Mesenteric fat pad (tissue), 1 donor: ENCODE results near the gene SZT2. TPM values are rescaled to one million over a fixed set of nuclear protein-coding genes. Genes with fewer than 3 reads are reported as not detected.

Experiments used
- DNase-seq: peaks from one replicate; pipeline ENCODE4 v3.0.0-alpha.2; 2020; ENCODE audit warnings: low spot score
- long read RNA-seq: library from polyadenylated mRNA; unstranded; transcript quantifications from one replicate; pipeline ENCODE4 v2.0.0, GENCODE V29; 2020
- total RNA-seq: library from RNA; stranded (reverse); fragmentation: NEBNext Ultra II Directional; extraction: Animal tissue kit (Norgen Biotek cat#: 25700); gene quantifications from one replicate; pipeline ENCODE4 v1.2.1, GENCODE V29; 2021
- donor health status: DM: yes; HTN: yes; CAD: no.

SZT2 gene
- total RNA-seq: 65.3 TPM
- long read RNA-seq, full-length matches to known transcripts: 3 of 20 reads
- long read RNA-seq, partial matches to known transcripts: 10 of 20 reads
- long read RNA-seq, other reads (novel, unspliced or antisense): 7 of 20 reads

DNA sequence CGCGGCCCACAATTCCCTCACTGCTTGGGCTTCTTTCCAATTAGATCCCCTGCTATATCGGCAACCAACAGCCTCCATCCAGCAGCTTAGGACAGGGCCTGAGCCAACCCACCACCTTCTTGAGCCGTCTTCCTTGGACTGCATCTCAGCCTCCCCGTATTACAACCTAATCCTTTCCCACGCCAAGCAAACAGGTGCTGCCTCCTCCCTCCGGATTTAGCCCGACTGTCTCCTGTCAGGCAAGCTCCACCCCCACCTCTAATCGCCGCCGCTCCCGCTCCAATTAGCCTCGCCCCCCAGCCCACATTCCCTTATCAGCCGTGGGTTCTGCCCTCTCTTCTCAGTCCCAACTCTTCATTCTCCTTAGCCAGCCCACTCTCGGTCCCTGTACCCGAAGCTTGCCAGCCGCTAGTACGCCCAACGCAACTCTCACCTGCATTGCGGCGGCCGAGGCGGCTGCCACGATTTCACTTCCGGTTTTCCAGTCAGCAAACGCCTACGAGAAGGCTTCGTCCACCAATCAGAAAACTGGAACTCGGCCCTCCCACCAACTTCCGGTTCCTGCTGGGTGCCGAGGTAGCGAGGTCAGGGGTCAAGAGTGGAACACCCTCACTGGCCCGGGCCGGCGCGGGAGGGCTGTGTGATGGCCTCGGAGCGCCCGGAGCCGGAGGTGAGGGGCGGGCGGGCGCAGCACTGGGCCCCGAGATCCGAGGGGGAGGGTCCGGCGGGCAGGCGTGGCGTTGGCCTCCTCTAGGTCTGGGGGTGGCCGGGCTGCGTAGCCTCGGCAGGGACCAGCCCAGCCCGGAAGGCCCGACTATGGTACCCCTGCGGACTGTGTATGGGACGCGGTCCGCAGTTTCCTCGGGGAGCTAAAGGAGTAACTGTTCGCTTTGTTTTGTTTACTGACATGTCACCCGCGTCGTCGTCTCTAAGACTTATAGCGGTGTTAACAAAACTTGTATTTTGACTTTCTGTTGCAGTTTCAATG lies at the start of gene SZT2, which contains the start of gene MED8:
Gene SZT2, plus strand, starts transcription at position 574 of the 988 bp plus-strand sequence. Its CDS starts 70 bp downstream, at position 644.
Gene MED8, minus strand, starts transcription at position 475 of the 988 bp plus-strand sequence. Its CDS starts 36 bp downstream, at position 439.
- DNase-seq: peak; percentile 98

DNA sequence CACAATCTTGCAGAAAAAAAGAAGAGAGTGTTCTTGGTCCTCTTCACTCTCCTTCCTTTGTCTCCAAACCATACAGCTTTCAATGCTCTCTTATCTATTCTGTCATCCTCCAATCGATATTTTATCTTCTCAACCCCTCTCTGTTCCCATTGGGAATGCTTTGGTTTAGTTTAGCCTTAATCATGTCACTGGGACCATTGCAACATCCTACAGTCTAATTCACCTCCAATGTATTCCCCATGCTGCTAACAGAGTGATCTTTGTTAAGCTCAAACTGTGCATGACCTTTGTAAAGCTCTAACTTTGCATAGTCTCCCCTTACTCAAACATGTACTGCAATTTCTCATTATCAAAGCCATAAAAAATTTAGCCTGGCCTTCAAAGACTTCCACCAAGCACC lies 49.1 kb upstream of the SZT2 start:
- no peak for DNase-seq

DNA sequence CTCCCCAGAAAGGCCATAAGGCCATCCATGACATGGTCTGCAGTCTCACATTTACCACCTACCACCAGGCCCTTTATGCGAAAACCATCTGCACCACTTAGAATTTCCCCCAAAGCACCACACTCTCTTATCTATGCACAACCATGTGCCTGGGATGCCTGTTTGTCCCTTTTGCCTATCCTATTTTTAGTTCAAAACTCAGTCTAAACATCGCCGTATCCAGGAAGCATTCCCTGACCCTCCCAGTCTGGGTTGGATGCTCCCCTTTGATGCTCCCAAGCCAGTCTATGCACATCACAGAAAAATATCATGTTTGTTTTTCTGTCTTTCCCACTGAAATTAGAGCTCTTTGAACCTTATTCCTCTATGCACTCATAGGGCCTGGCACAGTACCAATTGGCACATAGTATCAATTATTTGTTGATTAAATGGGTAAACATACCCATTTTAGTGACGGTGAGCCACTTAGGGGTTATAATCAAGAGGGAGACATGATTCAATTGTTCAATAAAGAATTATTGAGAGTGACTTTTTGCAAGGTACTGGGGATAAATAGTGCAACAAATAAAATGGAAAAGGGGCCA lies 45.3 kb upstream of the SZT2 start:
- peak; percentile 9 for DNase-seq

DNA sequence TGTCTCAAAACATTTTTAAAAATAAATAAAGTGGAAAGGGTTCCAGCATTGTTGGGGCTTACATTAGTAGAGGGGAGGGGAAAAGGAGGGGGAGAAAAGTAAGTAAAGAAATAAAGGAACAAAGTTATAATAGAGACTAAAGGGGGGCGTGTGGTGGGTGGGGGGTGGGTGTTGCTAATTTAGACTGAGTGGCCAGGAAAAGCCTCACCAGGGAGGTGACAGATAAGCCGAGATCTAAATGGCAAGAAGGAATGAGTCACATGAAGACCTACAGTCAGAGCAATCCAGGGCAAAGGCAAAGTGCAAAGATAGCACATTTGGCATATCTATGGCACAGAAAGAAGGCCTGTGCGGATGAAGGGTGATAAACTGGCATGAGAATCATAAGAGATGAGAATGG lies 44.6 kb upstream of the SZT2 start:
- no peak for DNase-seq

DNA sequence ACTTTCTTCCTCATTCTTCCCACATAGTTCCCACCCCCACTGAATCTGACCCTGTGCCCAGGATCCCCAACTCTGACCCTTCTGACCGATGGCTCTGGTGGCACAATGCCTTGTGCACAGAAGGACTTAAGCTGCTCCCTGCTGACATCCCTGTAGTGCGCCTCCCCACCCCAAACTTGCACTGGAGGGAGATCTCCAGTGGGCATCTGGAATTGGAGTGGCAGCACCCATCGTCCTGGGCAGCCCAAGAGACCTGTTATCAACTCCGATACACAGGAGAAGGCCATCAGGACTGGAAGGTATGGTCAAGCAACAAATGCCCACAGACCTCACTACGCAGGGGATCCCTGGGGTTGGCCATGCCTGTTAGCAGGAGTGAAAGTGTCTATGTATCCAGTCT lies 43.1 kb upstream of the SZT2 start:
- DNase-seq: peak; percentile 55

DNA sequence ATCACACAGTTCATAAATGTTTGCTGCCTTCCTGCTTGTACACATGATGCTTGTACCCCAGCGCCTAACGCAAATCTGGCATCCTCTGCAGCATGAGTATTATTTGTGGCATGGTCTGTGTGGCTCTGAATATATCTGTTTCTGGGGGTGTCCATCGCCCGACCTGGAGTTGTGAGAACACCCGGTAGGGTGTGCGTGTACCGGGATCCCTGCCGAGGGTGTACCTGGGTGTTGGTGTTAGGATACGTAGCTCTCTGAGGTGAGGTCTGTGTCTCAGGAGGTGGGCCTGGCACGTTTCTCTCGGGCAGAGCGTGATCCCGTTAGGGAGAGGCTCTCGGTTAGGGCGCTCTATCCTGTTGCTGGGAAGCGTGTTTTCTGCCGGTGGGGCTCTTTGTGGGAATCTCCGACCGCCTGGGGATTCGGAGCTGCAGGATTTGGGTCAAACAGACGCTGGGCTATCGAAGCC lies 41.3 kb upstream of the SZT2 start:
- no peak for DNase-seq

DNA sequence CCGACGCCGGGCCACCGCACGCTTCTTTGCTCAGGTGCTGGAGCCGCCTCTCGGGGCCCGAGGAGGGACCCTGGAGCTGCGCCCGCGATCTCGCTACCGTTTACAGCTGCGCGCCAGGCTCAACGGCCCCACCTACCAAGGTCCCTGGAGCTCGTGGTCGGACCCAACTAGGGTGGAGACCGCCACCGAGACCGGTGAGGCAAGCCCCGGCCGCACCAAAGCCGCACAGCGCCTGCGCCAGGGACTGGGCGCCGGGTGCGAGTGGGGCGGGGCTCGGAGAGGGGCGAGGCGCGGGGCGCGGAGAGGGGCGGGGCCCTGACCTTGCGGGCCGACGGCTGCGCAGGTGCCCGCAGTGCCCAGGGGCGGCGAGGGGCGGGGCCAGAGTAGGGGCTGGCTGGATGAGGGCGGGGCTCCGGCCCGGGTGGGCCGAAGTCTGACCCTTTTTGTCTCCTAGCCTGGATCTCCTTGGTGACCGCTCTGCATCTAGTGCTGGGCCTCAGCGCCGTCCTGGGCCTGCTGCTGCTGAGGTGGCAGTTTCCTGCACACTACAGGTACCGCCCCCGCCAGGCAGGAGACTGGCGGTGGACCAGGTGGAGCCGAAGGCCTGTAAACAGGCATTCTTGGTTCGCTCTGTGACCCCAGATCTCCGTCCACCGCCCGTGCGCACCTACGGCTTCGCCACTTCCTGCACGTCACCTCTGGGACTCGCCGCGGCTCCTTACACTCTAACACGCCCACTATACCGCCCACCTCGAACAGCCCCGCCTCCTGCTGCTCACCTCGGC lies 40.7 kb upstream of the SZT2 start:
- peak; percentile 93 for DNase-seq

DNA sequence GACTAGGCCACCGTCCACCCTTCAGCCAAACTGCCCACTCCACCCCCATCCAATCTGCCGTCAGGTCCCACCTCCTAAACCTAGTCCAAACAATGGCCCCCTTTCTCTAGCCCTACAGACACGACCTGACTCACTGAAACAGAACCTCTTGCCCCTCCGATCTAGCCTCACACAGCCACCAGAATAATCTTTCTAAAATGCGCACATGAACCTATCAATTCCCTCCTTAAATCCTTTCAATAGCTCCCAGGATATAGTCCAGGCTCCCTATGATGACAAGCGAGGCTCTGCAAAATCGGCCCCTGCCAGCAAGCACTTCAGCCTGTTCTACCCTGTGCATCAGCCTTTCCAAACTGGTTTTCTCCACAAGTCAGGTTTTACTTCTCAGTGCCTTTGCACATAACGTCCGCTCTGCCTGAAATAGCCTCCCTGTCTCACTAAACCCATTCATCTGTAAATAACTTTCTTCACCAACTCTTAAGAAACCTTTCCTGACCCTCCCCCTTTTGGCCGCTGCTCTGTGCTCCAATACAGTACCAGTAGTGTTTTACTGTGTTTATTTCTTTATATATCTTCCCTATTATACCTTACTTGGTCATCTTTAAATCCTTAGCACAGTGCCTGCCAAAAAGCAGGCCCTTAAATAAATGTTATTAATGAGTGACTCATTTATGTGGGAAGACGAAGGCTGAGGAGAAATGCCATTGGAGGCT lies 39.9 kb upstream of the SZT2 start:
- peak; percentile 57 for DNase-seq

DNA sequence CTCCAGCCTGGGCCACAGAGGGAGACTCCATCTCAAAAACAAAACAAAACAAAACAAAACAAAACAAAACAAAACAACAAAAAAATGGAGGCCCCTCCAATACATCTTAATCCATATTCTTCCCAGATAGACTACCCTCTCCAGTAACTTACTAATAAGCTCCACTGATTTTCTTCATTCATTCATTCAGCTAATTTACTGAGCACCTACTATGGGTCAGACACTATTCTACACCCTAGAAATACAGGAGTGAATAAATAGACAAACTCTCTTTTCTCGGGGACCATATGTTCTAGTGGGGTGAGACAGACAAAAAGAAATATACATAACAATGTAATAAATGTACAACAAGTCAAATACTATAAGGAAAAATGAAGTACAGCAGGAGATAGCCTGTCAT lies 38.7 kb upstream of the SZT2 start:
- DNase-seq: no peak

DNA sequence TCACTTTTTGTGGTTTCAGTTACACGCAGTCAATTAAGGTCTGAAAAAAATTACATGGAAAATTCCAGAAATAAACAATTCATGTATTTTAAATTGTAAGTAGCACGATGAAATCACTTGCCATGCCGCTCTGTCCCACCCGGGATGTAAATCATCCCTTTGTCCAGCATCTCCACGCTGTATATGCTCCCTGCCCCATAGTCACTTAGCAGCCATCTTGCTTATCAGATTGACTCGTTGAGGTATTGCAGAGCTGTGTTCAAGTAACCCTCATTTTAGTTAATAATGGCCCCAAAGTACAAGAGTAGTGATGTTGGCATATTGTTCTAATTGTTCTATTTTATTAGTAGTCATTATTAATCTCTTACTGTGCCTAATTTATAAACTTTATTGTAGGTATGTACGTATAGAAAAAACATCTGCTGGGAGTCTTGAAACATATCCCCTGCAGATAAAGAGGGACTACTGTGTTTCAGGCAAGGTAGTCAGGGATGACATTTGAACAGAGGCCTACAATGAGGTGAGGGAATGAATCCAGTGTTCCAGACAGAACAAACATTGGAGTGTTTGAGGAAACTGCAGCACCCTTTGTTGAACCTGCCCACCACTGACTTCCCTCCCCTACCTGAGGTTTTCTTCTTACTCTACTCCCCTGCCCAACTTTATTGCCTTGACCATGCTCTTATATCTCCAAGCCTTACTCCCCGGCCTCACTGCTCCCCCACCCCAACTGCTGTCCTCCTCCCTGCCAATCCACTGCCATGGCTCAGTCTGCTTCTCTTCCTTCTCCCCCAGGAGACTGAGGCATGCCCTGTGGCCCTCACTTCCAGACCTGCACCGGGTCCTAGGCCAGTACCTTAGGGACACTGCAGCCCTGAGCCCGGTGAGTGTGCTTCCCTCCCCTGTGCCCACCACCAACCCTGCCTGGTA lies 38.0 kb upstream of the SZT2 start:
- DNase-seq: no peak

DNA sequence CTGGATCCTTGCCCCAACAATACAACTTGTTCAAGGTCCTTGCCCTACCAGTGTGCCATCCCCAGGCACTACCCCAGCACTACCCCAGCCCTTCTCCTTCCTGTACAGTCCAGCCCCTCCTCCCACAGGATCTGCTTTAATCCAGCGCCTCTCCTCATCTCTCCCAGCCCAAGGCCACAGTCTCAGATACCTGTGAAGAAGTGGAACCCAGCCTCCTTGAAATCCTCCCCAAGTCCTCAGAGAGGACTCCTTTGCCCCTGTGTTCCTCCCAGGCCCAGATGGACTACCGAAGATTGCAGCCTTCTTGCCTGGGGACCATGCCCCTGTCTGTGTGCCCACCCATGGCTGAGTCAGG lies 37.4 kb upstream of the SZT2 start:
- peak; percentile 81 for DNase-seq

DNA sequence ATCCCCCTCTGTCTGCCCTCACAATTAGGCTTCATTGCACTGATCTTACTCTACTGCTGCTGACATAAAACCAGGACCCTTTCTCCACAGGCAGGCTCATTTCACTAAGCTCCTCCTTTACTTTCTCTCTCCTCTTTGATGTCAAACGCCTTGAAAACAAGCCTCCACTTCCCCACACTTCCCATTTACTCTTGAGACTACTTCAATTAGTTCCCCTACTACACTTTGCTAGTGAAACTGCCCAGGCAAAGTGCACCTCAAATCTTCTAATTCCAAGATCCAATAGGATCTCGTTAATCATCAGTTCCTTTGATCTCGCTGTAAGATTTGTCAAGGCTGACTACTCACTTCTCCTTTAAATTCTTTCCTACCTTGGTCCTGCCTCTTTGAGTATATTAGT lies 36.8 kb upstream of the SZT2 start:
- no peak for DNase-seq

DNA sequence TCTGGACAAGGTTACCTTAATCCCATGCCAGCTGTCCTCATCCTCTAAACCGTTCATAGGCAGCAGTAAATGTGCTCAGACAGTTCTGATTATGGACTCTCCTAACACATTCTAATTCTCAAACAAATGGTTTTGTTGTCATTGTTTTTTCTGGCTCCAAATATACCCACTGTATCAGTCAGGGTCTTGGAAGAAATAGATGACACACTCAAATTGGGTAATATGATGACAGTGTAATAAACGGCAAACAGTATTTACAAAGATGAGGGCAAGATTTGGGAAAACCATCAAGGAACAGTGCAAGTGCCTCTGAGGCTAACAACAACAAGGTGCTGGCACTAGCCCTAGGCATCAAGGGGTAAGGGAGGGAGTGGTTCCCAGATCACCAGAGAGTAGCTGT lies 35.2 kb upstream of the SZT2 start:
- DNase-seq: no peak

DNA sequence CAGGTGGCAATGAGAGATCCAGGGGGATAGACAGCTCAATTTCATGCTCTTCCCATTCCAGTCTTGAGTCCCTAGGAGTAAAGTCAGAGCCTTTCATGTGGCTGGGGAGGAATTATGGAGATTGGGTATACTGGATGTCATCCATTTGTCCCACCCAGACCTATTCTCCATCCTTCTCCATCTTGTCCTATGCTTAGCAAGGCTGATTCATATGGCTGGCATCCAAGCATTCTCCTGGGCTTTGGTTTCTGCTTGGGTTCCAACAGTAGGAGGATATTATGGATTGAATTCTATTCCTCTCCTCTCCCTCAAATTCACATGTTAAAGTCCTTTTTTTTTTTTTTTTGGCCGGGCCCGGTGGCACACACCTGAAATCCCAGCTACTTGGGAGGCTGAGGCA lies 34.8 kb upstream of the SZT2 start:
- no peak for DNase-seq

DNA sequence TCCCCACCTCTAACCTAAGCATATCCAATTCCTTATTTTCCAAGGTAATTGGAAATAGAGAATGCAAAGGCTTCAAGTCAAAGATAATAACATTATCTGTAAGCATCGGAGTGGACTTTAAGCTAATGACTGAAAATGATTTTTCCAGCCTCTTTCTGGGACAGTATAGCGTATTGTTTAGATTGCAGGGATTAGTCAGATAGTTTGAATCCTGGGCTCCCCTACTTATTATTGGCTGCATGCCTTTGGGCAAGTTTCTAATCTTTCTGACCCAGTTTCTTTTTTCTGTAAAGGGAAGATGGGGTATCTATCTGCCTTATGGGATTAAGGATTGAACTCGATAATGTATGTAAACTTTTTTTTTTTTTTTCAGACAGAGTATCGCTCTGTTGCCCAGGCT lies 32.4 kb upstream of the SZT2 start:
- DNase-seq: no peak

DNA sequence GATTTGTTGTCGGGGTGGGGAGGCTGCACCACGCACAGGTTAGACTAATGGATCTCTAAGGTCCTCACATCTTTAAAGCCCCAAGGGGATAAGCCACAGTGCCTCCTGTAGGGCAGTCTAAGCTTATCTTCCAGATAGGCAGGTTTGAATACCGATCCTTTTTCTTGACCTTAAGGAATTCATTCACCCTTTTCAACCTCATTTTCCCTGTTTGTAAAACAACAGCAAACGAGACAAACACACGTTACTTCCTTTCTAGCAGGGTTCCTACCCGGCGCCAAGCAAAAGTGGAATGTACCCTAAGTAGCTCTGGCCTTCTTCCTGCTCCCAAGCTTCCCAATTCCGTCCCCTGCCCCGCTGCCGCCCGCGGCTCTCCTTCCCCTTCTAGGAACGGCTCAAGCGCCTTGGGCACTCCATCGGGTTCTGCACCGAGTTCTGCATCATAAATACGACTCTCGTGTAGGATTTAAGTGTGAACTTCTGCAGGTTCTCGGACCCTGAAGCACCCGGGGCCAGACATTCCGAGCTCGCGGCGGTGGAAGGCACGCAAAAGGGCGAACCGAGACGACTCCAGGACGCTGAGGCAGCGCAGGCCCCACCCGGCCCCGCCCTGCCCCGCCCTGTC lies 31.5 kb upstream of the SZT2 start:
- no peak for DNase-seq

DNA sequence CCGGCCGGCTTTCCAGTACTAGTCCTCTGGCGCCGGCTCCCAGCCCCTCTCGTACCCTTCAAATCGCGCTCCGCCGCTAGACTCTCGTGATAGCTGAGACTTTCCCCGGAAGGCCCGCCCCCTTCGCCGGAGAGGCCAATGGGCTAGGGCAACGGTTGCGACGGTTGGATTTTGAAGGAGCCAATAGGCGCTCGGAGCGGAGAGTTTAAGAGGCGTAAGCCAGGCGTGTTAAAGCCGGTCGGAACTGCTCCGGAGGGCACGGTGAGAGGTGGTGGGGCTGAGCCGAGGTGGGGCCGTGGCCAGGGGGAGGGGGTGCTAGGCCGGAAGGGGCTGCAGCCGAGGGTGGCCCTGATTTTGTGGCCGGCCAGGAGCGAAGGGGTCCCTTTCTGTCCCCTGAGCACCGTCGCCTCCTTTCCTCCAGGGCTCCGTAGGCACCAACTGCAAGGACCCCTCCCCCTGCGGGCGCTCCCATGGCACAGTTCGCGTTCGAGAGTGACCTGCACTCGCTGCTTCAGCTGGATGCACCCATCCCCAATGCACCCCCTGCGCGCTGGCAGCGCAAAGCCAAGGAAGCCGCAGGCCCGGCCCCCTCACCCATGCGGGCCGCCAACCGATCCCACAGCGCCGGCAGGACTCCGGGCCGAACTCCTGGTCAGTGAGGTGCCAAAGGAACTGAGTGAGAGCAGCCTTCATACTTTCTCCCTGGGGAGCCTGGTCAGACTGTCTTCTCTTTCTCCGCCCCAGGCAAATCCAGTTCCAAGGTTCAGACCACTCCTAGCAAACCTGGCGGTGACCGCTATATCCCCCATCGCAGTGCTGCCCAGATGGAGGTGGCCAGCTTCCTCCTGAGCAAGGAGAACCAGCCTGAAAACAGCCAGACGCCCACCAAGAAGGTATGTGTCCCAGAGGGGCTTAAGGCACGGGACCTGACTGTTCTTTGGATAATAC lies 30.7 kb upstream of the SZT2 start, which contains the start of gene CDC20:
Gene CDC20, plus strand, starts transcription at position 236 of the 948 bp plus-strand sequence. Its CDS starts 235 bp downstream, at position 471.
- peak; percentile 99 for DNase-seq

DNA sequence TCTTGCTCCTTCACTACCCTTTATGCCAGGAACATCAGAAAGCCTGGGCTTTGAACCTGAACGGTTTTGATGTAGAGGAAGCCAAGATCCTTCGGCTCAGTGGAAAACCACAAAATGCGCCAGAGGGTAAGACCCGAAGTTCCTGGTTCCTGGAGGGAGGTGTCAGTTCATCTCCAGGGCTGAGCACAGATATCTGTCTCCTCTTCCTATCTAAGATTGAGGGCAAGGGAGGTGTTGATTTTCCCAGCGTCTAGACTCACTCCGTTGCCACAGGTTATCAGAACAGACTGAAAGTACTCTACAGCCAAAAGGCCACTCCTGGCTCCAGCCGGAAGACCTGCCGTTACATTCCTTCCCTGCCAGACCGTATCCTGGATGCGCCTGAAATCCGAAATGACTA lies 30.0 kb upstream of the SZT2 start:
- DNase-seq: no peak
